GM19240 (cell line): ENCODE measurements around the gene ADAP1.
A peak's percentile ranks its signal among the peaks of the same experiment; 100 is the strongest.

ENCODE experiments used
- DNase-seq: peaks from one replicate; pipeline ENCODE4 v3.0.0; 2011; ENCODE audit warnings: low spot score; ENCODE audit not compliant: insufficient read length

ADAP1 gene

DNA sequence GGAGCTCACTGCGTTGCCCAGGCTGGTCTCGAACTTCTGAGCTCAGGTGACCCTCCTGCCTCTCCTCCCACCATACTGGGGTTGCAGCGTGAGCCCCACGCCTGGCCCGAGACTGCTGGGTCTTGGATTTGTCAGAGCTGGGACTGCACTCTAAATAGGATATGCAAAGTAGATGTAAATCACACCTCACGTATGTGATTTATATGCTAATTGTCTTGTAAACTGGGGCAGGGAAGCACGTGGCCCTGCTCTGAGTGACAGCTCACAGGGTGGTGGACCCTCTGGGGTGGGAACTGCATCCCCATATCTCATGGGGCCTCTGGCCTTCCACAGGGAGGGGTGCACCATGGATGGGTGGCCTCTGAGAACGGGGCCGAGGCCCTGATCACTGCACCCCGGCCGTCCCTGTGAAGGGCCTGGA, 44.0 kb downstream of the ADAP1 start:
- no peak for DNase-seq

DNA sequence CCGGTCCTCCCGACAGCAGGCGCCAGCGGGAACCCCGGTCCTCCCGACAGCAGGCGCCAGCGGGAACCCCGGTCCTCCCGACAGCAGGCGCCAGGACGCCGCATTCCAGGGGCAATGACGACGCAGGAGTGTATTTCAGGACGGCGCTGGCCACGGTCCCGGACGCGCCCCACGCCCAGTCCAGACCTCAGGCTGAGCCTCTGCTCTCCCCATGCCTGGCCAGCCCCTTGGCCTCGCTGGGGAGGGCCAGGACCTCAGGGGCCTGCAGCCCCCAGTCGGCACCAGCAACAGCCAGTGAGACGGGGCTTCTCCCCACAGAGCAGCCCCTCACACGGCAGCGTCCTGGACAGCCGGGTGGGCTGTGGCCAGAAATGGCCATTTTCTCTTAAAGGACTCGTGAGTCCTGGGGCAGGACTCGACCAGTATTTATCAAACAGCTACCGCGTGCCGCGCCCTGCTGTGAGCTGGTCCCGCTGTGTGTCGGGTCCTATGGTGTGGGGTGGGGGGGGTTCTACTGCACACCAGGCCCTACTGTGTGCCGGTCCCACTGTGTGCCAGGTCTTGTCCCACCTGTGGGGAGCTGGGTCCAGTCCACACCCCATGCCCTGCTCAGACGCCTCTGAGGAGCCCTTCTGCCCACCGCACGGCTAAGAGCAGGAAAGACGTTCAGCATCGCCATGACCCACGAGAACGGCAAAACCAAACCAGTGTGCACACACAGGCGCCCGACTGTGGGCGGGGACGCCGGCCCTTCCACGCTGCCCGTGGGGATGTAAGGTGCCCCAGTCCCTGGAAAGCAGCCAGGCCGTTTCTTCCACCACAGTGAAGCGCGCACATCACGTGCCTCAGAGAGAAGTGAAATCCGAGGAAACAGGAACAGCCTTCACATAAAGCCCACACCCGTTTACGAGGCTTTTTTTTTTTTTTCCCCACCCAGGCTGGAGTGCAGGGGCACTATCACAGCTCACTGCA, 44.8 kb downstream of the ADAP1 start:
- no peak for DNase-seq

DNA sequence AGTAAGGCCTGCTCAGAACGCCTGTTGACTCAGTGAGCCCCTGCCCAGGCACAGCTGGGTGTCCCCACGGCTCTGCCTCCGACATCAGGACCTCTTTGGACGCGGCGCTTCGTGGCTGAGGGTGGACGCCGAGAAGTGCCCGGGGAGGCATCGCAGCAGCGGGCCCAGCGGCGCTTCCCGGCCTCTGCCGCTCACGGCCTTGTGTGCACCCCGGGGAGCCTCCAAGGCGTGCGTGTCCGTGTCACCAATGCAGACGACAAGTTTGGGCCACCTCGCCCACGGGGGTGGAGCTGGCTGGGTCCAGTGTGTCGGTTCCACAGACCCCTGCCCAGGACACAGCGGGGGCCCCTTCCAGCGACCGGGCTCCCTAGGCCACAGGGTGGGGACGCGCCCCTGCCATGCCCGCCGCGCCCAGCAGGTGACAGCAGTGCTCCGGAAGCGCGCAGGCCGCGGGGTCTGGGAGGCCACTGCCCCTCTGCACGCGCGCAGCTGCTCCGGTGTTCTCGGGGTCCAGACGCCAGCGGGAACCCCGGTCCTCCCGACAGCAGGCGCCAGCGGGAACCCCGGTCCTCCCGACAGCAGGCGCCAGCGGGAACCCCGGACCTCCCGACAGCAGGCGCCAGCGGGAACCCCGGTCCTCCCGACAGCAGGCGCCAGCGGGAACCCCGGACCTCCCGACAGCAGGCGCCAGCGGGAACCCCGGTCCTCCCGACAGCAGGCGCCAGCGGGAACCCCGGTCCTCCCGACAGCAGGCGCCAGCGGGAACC, 45.7 kb downstream of the ADAP1 start:
- DNase-seq: peak; percentile 81

DNA sequence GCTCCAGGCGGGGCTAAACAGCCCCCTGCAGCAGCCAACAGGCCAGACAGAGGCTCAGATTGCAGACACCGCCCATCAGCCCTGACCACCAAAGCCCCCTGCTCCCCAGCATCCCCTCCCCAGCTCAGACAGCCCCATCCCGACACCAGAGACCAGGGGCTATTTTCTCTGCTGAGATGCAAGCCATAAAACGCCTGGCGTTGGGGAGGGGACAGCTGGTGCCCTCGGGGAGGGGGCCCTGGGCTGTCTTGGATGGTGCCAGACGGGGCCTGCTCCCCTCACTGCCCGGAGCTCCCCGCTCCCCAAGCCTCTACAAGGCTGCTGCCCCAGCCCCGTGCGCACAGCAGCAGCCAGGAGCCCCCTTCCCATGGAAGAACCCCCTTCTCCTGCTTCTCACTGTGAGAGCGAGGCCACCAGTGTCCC, 46.3 kb downstream of the ADAP1 start:
- no peak for DNase-seq

DNA sequence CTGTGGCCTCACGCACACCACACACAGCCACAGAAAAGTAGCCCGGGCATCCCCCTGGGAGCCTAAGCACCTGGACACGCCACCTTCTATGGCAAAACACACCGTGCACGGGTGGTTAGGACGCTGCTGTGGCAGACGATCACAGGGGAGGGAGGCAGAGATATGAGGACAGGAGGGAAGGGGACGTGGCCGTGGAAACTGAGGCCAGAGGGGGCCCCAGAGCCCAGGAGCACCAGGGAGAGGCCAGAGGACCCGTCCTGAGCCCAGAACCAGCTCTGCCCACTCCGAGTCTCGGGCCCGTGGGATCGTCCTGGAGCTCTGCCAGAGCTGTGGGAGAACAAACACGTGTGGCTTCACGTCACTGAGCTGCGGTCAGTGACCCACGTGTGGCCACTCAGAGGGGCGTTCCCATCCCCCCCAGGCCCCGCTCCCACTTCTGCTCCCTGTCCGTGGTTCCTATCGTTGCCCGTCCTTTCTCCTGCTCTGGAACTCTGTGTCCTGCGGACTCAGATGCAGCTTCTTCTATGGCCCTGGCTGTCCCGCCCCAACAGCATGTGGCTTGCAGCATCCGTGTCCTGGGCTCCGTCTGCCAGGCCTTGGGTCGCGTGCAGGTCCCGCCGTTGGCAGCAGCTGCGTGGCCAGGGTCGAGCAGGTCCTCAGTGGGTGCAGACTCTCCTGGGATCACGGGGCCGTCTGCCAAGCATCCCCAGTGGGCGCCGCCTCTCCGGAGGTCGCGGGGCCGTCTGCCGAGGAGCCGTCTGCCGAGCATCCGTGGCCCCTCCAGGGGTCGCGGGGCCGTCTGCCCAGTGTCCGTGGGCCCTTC, 47.1 kb downstream of the ADAP1 start:
- no peak for DNase-seq

DNA sequence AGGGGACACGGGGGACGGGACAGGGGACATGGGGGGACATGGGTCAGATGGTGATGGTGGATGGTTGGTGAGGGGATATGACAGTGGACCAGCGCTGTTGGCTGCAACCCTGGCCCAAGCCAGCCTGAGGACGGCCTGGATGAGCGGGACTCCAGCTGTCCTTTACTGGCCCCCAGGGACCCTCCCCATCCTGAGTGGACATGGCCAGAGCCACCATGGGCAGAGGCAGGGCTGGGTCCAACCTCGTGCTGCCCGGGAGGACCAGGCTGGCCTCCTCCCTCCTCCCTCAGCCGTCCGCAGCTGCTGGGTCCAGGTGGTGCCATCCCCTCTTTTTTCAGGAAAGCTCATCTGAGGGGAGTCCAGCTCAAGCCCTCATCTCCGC, 47.7 kb downstream of the ADAP1 start:
- DNase-seq: no peak

DNA sequence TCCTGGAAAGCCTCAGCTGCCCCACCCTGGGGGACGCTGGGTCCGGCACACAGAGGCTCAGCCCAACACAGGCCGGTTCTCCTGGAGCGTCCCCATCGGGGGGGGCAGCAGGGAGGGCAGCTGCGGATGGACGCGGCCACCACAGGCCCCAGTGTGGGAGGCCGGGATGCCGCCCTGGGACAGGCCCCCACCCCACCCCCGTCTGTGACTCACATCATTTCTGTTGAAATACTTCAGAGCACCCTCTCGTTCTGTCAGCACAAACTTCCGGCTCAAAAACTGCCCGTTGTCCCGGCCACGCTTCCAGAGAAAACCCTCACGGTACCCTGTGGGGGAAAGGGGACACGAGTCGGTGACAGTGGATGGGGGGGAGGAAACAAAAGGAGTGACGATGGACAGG, 49.6 kb downstream of the ADAP1 start:
- DNase-seq: no peak

DNA sequence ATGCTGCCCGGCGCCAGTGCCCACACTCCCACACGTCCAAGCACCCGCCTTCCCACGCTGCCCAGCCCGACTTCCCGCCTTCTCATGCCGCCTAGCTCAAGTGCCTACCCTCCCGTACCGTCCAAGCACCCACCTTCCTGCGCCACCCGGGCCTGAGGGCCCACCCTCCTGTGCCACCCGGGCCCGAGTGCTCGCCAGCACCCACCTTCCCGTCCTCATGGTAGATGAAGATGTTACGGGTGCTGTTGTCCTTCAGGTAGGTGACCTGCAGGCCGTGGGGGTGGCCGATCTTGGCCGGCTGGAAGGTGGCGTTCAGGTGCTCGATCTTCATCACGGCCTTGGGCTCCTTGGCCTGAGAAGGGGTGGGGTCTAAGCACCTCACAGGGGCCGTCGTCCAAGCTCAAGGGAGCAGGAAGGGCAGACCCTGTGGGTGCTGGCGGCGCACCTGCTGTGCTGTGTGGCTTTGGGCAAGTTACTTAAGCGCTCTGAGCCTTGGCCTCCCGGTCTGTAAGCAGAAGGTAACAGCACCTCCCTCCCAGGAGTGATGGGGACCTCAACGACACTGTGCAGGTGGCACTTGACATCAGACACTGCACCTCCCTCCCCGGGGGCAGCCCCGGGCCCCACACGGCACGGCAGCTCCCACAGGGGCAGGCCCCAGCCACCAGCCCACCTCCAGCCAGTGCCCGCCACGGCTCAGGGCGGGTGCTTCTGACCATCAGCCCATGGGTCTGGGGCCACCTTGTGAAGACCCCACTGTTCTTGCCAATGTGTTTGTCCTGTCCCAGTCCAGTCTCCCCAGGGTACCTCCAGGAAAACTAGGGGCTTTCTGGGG, 50.3 kb downstream of the ADAP1 start:
- no peak for DNase-seq

DNA sequence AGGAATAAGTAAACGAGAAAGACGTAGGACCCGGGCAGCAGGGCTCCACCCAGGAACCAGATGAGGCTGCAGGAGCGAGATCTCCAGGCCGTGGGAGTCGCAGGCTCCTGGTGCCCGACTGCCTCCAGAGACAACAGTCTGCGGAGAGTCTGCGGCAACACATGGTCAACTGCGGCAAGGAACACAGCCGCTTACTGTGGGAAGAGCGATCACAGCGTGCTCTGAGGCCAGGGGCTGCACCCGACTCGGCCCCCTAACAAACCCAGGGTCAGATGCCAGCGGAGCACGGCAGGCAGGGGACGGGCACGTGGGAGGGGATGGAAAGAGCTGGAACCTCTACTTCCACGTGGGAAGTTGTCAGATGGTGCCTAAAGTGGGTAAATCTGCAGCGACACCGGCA, 51.5 kb downstream of the ADAP1 start:
- no peak for DNase-seq

DNA sequence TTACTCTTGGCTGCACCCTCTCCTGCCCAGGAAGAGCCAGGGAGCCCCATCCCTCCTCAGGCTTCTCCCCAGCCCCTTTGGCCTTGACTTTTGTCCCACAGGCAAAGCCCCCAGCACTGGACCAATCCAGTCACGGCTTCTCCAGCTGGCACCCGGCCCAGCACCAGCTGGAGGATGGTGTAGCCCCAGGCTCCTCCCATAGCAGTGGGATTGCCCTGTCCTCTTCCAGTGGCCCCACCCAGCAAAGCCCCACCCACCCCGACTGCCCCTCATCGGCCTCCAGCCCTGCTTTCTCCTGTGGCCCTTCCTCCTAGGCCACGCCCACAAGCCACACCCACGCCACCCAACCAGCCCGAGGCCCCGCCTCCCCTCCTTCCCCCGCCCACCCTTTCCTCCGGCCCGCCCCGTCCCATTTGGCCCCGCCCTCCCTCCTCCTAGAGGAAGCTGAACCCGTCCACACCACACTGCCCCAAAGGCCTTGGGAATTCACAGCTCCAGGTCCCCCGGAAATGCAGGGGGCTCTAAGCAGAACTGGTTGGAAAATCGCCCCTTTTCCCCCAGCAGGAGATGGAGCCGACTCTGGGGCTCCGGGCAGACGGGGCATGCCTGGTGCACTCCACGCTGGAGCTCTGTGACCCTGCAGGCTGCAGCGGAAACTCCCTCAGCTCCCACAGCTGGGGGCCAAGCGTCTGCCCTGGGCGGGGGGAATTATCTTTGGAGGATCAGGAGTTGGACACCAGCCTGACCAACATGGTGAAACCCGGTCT, 52.9 kb downstream of the ADAP1 start:
- DNase-seq: no peak

DNA sequence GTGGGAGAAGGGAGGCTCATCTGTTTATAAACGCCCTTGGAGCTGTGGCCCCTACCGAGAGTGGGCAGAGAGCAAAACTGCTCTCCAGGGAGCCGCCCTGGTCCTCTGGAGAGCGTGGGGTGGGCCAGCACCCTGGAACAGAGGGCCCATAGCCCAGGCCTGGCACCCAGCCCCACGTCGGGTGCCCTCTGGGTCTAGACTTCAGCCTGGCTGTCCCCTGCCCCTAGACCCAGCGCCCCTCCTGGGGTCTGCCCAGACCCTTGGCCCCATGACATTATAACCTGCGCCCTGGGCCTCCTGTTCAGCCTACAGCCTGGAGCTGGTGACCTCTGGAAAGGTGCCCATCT, 53.5 kb downstream of the ADAP1 start:
- no peak for DNase-seq

DNA sequence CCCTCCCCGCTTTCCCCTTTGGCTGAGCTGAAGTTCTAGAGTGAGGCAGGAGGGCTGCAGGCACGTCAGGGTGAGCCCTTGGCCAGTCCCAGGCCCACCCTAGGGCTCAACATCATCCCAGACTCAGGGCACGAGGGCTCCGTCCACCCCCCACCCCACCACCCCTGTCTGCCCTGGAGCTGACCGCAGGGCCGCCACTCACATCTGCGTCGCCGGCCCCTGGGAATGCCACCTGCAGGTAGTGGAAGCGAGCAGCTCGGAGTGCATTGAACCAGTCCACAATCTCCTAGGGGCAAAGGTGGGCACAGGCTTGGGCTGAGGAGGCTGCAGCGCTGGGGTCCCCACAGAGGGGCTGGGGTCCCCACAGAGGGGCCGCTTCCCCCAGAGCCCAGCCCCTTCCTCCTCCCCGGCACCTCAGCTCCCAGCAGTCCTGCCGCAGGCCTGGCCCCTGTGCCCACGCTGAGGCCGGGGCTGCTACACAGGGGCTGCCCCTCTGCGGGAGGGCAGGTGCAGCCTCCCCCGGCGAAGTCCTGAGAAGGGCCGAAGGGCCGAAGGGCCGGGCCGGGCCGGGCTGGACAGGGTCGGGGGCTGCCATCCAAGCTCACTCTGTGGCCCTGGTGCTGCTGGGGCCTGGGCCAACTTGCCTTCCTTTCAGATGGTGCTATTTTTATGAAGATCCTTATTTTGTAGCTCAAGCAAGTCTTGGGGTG, 54.0 kb downstream of the ADAP1 start:
- no peak for DNase-seq

DNA sequence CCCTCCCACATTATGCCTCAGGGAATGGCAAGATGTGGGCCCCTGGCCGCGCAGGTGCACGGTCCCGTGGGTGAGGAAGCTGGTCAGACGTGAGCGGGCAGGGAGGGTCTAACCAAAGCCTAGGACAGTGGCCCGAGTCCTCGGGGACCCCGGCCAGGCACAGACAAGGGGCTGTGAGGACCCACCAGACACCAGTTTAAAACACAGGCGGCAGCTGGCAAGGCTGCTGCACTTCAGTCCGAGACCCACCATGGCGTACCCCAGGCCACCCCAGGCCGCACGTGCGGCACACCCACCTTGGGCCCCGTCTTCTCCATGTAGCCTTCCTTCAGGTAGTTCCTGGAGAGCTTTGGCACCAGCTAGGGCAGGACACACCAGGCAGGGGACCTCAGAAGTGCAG, 54.7 kb downstream of the ADAP1 start:
- DNase-seq: no peak

DNA sequence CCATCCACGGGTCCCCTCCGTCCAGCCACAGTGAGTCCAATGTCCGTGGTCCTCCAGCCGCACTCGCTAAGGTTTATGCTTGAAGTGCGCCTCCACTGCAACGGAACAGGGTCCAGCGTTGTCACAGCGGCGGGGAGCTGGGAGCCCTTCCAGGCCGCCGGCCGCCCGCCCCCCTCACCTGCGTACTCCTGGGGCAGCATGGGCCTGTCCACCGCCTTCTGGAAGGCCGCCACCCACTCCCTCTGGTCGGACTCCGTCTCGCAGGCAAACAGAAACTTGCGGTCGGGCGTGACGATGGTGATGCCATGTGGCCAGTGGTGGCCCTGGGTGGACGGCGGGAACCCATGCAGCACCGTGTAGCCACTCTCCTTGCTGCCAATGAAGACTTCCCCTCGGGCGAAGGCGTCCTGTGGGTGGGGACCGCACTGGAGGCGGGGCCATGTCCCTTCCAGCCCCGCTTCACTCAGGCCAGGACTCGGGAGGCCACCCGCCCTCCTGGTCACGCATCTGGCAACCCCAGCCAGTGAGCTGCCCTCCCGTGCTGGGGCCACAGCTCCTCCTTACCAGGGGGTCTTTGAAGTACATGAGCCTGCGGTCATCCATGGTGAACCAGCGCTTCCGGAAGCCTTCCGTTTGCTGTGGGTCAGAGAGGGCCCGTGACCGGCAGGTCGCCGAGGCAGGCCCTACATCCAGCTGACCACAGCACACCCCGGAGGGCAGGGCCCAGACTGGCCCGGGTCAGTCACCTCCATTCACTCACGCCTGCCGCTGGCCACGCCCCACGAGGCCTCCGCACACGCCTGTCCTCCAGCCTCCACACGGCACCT, 55.4 kb downstream of the ADAP1 start:
- DNase-seq: no peak

DNA sequence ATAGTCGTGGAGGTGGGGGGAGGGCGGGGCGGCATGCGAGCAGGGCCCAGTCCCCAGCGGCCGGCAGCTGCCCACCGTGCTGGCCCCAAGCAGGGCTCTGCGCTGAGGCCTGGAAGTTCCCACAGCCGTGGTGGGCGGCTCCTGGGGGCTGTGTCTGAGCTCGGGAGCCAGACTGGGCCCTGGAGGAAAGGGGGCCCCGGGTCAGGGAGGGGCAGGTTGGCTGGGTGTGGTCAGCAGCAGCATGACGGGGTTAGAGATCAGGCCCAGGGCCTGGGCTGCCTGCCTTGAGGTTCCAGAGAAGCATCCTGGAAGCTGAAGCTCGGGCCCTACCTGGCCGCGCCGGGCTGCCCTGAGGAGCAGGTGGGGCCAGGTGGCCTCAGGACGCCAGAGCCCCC, 56.0 kb downstream of the ADAP1 start:
- no peak for DNase-seq

DNA sequence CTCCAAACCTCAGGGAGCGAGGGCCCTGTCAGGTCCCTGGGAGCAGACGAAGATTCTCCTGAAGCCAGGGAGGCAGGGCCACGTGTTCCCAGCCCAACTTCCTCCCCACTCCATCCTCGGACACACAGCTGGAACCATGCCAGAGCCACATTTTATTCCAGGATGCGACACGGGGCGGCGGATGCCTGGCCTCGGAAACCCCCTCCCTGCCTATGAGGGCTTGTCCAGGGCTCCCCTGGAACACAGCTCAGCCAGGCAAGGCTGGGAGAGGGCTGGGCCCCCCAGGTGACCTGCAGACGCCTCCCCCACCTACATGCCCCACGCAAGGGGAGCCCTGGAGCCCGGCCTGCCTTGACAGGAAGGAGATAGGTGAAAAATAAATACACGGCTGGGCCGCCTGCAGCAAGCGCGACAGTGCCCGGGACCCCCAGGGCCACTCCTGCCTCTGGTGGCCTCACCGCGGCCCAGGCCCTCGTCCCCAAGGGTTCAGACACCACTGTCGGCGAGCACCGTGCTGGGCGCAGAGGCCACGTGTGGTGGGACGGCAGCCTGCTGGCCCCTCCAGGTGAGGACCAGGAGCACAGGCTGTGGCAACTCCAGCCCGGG, 56.6 kb downstream of the ADAP1 start:
- DNase-seq: no peak

DNA sequence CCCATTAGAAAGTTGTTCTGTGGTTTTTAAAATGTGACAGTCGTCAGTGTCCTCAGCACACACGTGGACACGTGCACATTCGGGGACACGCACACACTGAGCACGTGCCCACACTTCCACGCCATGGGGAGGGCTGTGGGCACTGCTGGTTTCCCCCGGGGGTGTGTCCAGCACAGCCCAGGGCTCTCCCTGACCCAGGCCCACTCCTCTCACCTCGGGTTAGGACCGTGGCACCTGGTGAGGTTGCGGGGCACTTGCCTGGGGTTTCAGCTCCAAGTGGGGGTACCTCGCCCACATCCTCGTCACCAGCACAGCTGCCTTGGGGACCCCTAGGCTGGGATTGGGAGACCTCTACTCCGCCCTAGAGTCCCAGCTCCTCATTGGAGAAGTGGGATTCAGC, 57.4 kb downstream of the ADAP1 start:
- no peak for DNase-seq

DNA sequence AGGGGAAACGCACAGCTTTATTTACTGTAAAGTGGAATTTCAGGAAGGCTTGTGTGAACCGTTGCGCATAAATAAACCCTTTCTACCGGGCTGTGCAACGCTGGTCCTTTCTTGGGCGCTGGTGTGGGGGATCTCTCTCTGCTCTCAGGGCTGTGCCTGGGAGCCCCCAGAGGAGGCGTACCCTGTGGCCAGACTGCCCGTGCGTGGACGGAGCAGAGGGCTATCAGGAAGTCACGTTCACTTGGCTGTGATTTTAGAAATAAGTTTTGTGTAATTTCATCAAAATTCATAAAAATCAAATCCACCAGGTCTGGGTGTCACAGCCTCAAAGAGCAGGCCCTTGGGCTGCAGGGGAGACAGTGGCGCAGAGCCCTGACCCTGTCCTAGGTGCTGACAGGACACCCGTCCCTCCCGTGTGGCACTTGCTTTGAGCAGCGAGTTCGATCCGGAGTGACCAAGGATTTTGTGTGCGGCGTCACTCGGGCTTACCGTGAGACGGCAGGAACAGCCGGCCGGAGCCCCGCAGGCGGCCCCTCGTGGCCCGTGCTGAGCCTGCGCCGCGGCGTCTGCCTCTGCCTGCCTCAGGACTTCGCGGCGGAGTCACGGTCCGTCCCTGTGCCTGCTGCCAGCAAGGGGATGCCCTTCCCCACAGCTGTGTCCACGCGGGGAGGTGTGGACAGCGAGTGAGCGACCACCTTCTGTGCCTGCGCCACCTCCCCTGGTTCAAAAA, 58.0 kb downstream of the ADAP1 start:
- DNase-seq: no peak
